Activated naive CD4-positive, alpha-beta T cell treated with Interleukin-2 at 50 U/mL for 16 hours (primary cell): ENCODE results near the gene ATRIP.
"Not testable (repeated sequence)": the region's sequence is repeated elsewhere in the genome, so short reads cannot be mapped to it uniquely, and the experiment has no call there.

Experiments used
- DNase-seq: peaks from one replicate; pipeline ENCODE4 v3.0.0-alpha.2; 2020

Gene ATRIP

DNA sequence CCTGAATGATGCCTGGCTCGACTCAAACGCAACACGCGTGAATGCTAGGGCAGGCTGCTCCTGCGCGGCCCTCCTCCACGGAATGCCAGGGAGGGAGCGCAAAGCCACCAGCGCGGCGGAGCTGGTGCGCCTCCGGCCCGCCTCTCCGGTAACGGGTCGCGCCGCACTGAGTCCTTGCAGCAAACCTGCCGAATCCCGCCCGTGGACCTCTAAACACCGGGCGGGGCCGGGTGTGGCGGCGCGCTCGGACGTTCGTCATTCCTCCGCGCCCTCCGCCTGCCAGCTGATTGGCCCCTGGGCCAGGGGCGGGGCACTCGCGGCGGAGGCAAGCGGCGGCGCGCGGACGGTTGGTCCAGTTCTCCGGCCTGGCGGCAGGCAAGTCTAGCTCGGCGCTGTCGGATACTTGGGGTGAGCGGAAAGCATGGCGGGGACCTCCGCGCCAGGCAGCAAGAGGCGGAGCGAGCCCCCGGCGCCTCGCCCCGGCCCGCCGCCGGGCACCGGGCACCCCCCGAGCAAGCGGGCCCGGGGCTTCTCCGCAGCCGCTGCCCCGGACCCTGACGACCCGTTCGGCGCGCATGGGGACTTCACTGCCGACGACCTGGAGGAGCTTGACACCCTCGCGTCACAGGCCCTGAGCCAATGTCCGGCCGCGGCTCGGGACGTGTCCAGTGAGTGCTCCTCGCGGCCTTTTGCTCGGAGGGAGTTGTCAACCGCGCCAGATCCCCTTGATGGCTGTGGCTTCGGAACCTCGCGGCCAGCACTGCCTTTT is at the start of gene ATRIP:
Gene ATRIP (plus strand): TSS at position 313 of the 769 bp plus-strand sequence. CDS start 109 bp downstream, at position 422.
- DNase-seq = peak; percentile 87

DNA sequence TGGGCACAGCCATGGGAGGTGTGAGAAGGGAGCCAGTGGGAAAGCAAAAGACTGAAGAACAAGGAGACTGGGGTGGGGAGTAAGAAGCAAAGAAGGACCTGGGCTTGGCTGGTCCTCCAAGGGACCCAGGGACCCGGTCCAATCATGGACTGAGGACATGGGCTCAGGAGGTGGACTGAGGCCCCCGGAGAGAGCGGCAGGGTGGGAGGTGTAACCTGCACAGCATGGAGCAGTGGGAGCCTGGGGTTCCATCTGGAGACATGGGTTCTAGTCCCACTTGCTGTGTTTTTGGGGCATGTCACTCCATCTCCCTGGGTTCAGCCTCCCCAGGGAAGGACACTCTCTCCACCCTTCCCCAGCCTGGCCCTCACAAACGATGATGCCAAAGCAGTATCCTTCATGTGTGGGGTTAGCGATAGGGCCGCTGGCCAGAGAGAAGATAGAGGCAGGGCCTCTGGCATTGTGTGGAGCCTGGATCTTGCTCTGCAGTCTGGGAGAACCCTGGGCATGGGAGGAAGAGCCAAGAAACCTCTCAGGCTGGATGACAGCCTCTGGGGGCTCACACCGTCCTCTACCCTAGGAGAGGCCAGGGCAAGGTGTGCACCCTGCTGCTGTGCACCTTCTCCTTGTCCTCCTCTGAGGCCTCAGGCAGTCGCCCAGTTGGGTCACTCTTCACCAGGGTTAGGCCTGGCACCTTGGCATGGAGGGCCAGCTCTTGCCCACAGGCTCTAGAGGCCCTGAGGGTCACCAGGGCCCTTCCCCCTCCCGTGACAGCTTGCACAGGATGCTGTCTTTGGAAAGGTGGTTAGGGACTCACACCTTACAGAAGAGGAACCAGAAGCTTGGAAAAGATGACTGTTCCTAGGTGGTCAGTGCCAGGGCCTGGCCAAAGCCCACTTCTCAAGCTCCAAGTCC is 48.5 kb upstream of the ATRIP start:
- no peak for DNase-seq

DNA sequence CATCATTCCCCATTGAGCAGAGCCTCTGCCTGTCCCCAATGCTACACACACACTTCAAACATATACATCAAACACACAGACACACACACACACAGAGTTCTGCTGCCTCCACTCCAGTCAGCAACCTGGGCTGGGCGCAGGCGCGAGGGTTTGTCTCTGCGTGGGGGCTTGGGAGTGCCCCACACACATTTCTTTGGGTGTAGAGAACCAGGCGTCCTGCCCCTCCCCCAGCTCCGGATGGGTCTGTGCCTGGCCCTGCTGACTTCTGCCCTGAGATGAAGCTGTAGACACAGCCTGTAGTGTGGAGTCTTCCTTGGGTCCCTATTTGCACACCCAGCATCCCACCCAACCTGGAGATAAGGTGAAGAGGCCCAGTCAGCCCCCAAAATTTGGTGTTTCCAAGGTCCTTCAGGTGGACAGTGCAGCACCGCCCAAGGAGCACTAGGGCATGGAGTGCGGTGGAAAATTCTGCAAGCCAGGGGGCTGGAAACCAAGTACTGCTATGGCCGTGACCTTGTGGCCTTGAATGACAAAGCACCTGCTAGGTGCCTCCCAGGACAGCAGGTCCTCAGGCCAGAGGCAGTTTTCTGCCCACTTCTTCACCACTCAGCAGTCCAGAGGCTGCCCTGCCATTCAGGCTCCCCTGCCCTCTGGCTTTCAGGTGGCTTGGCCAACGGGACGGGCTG is 47.7 kb upstream of the ATRIP start:
- no peak for DNase-seq

DNA sequence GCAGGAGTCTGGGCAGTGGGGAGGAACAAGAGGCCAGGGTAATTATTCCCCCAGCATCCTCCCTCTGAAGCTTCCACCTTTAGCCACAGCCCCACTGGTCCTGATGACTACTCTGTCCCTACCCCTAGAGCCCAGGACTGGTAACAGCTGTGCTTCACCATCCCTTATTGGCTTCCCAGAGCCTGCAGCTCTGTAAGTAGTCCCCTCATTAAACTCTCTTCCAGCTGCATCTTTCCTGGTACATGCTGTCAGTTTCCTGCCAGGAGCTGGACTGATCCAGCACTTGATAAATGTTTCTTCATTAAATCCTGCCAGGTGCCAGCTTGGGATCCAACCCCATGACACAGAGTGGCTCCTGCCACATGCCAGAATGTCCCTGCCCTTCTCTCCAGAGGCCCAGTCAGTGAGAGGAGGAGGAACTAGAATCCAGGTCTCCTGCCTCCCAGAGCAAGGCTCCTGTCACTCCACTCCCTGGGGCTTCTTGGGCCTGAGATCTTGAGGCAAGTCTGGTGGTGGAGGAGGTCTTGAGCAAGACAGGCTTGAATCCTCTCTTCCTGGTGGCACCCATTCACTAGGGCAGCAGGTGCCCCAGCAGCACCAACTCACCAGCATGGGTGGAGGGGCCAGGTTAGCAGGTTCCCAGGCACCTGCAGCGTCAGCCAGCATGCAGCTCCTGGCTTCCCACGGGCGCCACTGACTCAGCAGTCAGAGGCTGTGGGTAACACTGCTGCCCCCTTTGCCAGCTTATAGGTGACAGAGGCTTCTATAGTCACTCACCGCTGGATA is 47.0 kb upstream of the ATRIP start:
- DNase-seq = no peak

DNA sequence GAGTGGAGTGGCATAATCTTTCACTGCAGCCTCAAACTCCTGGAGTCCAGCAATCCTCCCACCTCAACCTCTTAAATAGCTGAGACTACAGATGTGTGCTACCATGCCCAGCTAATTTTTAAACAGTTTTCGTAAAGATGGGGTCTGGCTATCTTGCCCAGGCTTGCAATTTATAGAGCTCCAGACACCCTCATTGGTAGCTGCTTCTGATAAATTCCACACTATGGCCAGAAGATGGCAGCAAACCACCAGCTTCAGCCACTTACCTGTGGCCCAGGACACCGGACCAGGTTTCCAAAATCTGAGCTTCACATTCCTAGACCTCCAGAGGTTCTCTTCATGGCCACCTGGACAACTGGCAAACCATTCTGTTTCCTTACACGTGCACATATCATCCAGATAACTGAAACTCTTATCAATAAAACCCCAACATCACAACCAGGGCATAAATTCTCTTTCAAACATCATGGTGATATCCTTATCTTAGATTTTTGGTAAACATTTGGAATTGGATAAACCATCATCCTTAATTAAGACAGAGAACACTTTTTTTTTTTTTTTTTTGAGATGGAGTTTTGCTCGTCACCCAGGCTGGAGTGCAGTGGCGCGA is 45.6 kb upstream of the ATRIP start:
- DNase-seq = peak; percentile 65

DNA sequence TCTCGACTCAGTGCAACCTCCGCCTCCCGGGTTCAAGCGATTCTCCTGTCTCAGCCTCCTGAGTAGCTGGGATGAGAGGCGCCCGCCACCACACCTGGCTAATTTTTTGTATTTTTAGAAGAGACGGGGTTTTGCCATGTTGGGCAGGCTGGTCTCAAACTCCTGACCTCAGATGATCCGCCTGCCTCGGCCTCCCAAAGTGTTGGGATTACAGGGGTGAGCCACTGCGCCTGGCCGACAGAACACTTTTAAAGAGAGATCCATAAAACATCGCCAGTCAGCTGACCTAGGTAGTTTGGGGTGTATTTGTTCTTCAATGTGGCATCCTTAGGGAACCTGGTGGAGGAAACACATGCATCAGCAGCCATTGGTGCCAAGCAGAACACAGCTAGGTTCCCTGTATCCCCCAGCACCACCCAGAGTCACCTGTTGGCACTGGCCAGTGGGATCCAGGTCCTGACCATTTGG is 45.1 kb upstream of the ATRIP start:
- not testable (repeated sequence) for DNase-seq

DNA sequence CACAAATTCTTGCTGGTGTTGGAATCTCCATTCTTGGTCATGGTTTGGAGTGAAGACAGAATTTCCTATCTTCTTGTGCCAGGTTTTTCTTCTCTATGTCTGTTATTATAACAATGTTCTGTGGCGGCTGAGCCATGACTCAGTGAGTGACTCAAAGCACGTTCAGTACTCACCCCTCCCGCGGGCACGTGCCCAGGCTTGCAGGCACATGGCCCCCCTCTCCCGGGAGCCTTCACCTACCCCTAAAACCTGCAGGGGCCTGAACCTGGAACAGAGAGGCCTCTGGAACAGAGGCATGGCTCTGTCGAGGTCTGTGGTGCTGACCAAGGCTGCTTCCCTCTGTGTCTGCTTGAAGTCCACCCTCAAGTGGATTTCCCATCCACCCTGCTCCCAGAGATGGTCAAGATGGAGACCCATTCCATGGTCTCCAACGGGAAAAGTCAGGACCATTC is 44.2 kb upstream of the ATRIP start:
- DNase-seq = no peak

DNA sequence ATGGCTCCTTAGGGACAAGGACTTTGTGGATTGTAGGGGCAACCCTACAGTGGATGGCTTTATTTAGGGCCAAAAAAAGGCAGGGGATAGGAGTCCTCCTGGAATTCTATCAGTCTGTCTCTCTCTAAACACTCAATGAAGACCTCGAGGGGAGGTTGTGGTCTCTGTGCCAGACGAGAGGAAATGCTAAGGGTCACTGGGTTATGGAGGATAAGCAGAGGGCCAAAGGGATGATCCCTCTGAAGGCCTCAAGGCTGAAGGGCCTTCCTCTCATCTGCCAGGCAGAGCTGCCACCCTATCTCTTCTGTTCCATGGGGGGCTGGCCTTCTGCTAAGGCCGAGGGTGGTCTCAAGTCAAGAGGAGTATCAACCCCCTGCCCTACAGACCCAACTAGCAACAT is 43.6 kb upstream of the ATRIP start:
- no peak for DNase-seq

DNA sequence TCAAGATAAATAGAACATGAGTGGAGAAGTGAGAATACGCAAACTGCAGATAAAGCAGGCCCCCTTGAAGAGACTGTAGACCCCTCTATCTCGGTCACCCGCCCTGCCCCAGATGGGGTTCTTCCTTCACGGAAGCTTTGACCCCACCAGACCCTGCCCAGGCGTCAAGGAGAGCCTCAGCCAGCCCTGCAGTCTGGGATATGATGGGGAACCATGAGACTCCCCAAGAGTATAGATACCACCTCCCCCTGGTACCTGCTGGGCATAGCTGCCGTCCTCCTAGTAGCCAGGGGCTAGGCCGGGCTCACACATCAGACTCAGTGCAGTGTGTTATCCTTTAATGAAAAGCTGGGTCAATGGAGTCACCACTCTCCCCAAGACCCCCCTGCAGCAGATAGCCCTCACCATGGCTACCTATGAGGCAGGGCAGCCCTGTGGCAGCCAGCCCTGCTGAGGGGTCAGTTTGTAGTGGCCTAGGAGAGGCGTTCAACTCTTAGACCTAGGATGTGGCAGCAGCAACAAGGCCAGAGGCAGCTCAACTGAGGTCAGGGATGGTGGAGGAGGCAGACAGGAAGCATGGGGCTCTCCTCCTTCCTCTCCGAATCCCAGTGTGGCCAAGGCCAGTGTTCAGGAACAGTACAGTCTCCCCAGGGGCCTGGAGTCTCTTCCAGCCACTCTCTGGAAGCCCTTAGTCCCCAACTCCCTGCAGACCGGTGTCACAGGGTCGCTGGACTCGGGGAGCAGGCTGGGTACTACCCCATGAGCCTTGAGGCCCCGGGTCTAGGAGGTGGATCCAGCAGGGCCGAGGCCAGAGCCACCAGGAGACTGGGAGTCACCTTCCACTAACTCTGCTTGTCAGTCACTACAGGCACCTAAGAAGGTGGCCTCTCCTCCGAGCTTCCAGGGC is 42.8 kb upstream of the ATRIP start:
- DNase-seq = no peak

DNA sequence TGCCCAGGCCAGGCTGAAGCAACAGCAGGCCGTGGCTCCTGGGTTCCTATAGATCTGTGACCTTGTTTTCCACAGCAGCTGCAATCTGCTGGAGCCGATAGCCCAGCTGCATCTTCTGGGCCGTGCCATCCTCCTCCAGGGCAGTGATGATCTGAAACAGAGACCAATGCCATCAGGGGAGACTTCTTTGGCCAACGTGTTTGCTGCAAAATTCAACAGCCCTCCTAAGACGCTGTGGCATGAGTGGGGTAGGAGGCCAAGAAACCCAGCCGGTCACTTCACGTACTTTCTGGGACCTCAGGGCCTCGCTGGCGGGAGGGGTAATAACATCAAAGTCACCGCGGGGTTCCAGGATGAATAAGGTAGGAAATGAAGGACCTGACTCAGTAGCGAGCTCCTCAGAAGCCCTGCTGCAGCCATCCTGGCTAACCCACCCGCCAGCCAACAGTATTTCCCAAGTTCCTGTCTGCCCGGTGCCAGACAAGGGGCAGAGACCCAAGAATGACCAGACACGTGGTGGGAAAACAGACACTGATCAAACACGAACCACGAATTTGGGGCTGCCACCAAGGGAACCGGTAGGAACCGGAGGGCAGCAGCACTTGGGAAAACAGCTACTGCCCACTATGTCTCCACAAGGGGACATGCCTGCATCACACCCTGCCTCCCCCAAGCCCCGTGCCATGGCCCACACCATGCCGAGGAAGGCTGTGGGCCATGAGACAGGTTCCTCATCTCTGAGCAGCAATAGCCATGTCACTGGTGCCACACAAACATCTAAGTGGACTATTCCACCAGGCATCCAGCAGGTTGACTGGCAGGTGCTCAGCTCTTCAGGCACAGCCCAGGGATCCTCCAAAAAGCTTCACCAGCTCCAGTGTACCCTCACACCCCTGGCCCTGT is 41.8 kb upstream of the ATRIP start:
- DNase-seq = peak; percentile 0

DNA sequence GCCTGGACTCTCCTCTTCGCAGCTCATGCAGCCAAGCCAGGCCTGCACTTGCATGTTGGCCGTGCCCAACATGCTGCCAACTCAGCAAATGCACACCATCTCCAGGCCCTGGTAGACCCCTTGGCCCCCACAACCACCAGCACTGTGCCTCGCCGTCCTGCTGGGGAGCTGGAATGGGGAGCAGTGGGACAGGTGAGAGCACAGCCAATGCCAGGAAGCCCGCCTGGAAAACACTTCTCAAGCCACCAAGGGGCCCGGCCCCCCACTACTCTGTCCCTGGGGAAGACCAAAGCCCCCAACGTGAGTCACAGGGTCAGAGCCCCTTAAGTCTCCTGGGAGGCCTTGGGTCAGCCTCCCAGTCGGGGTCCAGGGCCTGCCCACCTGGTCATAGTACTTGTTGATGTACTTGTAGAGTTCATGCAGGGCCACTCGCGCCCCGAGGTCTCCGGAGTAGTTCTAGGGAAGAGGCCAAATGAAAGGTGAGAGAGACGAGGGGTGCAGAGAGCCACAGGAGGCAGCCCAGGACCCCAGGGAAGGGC is 41.1 kb upstream of the ATRIP start:
- peak; percentile 1 for DNase-seq

DNA sequence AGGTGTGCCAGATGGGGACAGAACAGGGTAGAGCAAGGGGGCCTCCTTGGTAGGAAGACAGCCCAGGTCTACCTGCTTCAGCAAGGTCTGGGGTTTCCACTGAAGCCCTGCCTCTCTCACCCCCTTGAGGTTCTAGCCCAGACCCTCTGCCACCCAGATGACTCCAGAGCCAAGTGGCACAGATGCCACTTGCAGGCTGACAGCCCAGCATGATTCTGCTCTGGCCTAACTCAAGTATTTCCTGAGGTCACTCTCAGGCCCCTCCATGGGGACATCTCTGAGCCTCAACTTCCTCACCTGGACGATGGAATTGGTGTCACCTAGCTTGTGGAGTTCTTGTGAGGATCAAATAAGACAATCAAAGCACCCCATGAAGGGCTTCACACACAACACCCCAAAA is 40.6 kb upstream of the ATRIP start:
- DNase-seq = peak; percentile 1

DNA sequence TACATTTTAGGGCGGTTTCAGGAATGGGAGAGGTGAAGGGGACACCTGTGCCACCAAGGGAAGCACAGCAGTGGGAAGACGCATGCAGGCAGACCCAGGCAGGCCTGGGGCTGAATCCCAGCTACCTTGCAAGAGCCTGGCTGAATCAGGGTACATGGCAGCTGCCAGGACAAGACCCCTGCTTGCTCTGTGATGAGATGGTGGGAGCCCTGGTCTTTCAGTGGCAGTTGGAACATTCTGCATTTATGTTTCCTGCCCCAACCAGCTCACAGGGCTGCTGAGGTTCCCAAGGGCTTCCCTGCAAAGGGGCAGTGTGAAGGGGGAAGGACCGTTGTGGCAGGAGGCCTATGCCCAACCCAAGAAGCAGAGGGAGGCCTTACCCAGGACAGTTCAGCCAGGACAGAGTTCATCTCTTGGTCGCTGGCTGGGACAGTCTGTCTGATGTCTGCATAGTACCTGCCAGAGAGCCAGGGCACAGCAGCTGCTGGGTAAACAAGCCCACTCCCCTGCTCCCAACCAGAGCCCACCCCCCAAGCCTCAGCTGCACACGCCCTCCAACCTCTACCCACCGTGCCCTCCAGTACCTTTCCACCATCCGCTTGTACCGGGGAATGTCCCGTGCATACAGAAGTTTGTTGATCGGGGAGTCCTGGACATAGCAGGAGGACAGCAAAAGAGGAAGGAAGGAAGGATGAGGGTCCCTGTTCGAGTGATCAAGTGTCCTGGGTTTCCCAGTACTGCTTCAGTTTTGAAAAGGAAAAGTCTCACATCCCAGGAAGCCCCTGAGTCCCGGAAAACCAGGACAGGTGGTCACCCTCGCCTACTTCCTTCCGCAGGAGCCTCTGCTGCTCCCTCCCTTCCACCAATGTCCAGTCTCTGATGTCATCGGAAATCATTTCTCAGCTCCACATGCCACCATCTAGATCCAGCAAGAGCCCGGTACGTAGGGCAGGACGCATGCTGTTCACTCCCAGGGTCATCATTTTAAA is 39.8 kb upstream of the ATRIP start:
- no peak for DNase-seq

DNA sequence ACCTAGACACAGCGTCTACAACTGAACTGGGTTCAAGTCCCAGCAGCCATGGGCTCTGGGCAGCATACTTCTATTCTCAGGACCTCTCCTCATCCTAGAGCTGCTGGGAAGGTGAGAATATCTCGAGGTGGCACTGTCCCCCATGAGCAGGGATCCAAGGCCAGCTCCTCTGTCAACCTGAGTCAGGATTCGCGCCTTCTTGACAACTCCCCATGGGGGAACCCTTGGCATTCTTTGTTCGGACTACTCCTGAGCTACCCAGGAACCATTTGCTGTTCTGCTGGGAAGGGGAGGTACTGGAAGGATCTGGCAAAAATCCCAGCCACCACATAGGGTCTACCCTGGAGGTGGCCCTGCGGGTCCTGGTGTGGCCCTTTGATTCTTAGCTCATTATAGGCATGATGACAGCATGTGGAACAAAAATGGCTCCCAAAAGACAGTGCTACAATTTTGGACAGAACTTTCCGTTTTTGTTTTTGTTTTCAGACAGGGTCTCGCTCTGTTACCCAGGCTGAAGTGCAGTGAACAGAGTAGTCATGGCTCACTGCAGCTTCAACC is 38.9 kb upstream of the ATRIP start:
- DNase-seq = no peak

DNA sequence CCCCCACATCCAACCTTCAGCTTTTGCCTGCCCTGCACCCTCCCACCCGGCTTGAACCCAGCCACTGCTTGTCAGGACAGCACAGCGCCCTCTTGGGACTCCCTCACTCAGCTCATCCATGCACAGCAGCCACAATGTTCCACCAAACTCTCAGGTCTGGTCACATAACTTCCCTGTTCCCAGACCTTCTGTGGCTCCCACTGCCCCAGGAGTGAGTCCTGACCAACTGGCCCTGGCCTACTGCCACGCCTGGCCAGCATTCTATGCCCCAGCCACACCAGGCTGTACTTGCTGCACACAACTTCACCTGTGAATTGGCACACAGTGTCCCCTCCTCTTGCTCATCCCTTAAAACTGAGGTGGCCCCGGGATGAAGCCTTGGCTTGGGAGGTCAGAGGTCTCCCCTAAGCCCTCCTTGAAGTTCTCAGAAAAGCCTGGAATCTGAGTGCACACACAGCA is 37.7 kb upstream of the ATRIP start:
- DNase-seq = peak; percentile 1

DNA sequence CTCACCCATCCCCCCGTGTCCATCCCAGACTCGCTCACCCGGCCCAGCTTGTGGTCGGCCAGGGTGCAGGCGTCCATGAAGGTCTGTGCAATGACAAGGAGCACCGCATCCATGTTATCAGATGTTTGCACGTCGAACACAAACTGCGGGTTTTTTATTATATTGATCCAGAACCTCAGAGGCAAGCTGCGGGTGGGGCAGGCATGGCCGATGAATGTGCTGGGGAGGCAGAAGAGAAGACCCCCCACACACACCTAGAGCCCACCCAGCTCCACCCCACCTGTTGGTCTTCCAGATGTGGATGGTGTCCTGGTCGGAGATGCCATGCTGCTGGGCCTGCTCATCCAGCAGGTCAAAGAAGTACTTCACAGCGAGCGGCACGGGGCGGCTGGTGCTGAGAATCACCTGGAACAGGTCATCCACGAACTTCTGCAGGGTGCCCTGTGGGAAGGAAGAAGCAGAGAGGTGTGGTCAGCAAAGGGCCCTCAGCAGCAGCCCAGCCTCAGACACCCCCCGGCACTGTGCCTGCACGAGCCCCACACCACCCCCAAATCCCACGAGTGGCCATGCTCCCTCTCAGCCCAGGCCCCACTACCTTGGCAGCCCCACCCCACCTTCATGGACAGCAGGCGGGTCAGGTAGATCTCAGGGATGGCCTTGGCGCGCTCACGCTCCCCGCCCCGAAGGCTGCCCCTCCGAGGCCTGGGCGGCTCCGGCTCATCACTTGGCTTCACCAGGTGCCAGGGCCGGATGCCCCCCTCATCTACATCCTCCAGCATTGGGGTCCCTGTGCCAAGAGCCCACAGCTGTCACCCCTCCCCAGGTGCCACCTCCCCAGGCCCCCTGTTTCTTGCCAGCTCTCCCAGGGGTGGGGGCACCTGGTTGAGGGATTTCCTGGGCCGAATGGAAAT is 37.0 kb upstream of the ATRIP start:
- no peak for DNase-seq
